Esophagus squamous epithelium (tissue), 4 donors: ENCODE data around the gene SAYSD1.

ENCODE experiments used
- POLR2A ChIP-seq, 4 donors: fragments of 450-650 bp; IDR thresholded peaks; one replicate each; pipeline ENCODE4 v1.6.1; 2017; ENCODE audit warnings: antibody characterized with exemption in 4 of 4, mild to moderate bottlenecking in 4 of 4, moderate library complexity in 3 of 4
- TF ChIP-seq, protein P1 (sequence below), 6 experiments: fragments of 450-650 bp in 4 of 6; fragments of 200-600 bp in 2 of 6; sonication (generic) in 2 of 6; IDR thresholded peaks; one replicate each; pipeline ENCODE4 v1.5.1; 2016 to 2019; ENCODE audit warnings: antibody characterized with exemption in 6 of 6, mild to moderate bottlenecking in 4 of 6, moderate library complexity in 4 of 6

DNA sequence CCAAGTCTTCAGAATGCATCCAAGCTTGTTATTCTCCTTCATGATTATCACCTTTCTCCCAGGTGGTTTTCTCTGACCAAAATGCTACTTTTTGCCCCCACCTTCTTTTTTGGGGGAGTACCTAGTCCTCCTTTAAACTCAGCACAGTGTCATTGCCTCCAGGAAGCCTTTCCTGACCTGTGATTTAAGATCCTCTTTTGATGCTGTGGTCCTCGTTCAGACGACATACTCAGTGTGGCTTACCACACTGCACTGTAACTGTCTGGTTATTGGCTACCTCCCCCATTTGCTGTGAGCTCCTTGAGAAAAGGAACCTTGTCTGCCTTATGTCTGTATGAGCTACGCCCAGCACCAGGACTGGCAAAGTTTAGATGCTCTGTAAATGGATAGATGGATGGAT is 14.6 kb downstream of the SAYSD1 start:
- TF ChIP-seq, protein P1, sequence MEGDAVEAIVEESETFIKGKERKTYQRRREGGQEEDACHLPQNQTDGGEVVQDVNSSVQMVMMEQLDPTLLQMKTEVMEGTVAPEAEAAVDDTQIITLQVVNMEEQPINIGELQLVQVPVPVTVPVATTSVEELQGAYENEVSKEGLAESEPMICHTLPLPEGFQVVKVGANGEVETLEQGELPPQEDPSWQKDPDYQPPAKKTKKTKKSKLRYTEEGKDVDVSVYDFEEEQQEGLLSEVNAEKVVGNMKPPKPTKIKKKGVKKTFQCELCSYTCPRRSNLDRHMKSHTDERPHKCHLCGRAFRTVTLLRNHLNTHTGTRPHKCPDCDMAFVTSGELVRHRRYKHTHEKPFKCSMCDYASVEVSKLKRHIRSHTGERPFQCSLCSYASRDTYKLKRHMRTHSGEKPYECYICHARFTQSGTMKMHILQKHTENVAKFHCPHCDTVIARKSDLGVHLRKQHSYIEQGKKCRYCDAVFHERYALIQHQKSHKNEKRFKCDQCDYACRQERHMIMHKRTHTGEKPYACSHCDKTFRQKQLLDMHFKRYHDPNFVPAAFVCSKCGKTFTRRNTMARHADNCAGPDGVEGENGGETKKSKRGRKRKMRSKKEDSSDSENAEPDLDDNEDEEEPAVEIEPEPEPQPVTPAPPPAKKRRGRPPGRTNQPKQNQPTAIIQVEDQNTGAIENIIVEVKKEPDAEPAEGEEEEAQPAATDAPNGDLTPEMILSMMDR (IDR thresholded peaks at IDR 0.05): no peak
- TF ChIP-seq POLR2A (IDR thresholded peaks at IDR 0.05): no peak
